ENCODE data around the gene SLC5A10.
A peak's percentile ranks its signal among the peaks of the same experiment; 100 is the strongest.

SLC5A10 gene

DNA sequence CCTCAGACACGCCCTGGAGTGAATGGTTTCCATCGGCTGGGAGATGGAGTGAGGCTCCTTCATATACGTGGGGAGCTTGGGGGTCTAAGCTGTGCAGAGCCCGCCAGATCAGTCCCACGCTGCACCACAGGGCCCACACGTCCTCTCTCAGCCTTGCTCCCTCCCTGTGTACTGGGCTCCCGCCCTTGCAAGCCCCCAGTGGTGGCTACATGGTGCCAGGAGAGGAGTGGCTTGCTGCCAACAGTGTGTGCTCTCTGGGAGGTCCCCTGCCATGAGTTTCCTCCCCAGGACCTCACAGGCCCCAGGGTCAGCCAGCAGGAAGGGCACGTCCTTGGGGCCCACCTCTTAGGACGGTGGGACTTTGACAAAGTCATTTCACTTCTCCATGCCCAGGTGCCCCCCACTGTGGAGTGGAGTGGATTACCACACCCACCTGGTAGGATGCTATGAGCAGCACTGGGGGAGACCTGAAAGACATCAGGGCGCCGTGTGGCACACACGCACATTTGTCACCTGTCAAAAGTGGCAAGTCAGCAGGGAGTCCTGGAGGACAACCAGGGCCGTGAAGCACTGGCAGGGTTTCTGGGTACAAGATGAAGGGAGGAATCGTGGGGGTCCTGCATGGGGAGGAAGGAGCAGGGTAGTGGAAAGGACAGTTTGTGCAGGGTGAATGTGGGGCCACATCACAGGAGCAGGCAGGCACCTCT is 13.7 kb downstream of the SLC5A10 start:
- 92% methylated on average over 14 of the region's 14 CpGs for WGBS
- Histone ChIP-seq H3K27ac (ENCODE audit: low read depth, low read length) (no peak overlapping the region), H3K27me3 (ENCODE audit: insufficient read depth, low read length) (no peaks in the 10 kb centered on the region), H3K4me3 (ENCODE audit: low read length) (no peak overlapping the region), H3K9me3 (ENCODE audit: insufficient read depth, low read depth, low read length) (no peaks in the 10 kb centered on the region), H3K36me3 (ENCODE audit: insufficient read depth, low read length) (peaks cover 10% of the 10 kb centered on the region), H3K9ac (ENCODE audit: low read depth, low read length) (no peak overlapping the region), H3K4me1 (ENCODE audit: insufficient read depth, low read length) (peaks cover 11% of the 10 kb centered on the region)

DNA sequence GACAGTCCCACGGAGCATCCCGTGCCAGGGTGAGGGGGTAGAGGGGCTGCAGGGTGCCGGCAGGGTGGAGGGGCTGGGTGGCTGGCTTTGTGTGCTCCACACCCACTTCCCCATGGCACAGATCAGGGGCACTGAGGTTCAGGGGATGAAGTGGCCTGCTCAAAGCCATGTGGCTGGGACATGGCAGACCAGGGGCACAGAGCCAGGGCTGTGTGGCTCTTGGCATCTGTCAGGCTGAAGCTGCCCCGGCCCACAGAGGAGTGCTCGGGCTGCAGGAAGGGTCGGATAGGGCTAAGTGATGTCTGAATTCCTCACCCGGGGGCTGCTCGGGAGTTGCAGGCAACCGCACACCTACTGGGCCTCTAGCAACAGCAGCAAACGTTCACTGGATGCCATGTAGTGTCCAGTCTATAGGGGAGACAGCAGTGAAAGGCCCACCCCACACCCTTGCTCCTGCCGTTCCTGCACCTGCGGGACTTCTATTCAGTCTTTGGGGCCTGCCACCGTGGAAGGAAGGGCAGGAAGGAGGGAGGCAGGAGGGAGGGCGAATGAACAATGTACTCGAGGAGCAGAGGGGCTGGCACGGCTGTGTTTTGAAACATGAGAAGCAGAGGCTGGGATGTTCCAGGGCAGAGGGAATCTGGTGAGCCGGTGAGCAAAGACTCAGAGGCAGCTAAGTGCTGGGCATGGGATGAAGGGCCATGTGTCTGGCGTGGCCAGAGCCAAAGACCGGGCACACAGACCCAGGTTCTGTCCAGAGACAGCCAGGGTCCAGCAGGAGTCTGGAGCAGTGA is 15.1 kb downstream of the SLC5A10 start:
- Histone ChIP-seq H3K4me1 (ENCODE audit: insufficient read depth, low read length) (peaks cover 11% of the 10 kb centered on the region), H3K9ac (ENCODE audit: low read depth, low read length) (peak overlapping the region; percentile 7; the same call in 1 of the 2 replicates)

DNA sequence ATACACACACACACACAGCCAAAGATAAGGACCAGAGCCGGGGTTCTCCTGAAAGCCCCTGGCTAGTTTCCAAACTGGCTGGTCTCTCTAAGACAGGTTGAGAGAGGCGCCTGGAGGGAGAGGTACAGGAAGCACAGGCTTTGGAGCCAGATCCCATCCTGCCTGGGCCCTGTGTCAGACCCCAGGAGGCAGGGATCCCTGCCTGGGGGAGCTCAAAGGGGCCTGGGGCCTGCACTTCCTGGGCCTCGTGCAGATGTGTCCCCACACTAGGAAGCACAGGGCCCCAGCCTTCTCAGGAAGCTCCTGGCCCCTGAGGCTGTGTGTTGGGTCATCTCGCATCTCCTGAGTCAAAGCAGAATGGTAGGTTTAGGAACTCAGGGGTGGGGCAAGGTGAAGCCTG is 16.0 kb downstream of the SLC5A10 start:
- H3K27me3 ChIP-seq (ENCODE audit: insufficient read depth, low read length): no peaks in the 10 kb centered on the region
- no peak overlapping the region for H3K4me3 ChIP-seq (ENCODE audit: low read length)
- WGBS: 73% methylated on average over 4 of the region's 4 CpGs
- H3K27ac ChIP-seq (ENCODE audit: low read depth, low read length): no peak overlapping the region; the same call in 1 of the 2 replicates
- no peak overlapping the region for H3K9ac ChIP-seq (ENCODE audit: low read depth, low read length)
- no peaks in the 10 kb centered on the region for H3K9me3 ChIP-seq (ENCODE audit: insufficient read depth, low read depth, low read length)
- H3K4me1 ChIP-seq (ENCODE audit: insufficient read depth, low read length): peaks cover 11% of the 10 kb centered on the region
- H3K36me3 ChIP-seq (ENCODE audit: insufficient read depth, low read length): peaks cover 28% of the 10 kb centered on the region

More for the DNA sequence above, 15.1 kb downstream of the SLC5A10 start:
- no peaks in the 10 kb centered on the region for H3K9me3 ChIP-seq (ENCODE audit: insufficient read depth, low read depth, low read length)
- WGBS: 73% methylated on average over 19 of the region's 19 CpGs
- no peak overlapping the region for H3K4me3 ChIP-seq (ENCODE audit: low read length)
- H3K27me3 ChIP-seq (ENCODE audit: insufficient read depth, low read length): no peaks in the 10 kb centered on the region
- no peak overlapping the region for H3K27ac ChIP-seq (ENCODE audit: low read depth, low read length)
- H3K36me3 ChIP-seq (ENCODE audit: insufficient read depth, low read length): peaks cover 23% of the 10 kb centered on the region

DNA sequence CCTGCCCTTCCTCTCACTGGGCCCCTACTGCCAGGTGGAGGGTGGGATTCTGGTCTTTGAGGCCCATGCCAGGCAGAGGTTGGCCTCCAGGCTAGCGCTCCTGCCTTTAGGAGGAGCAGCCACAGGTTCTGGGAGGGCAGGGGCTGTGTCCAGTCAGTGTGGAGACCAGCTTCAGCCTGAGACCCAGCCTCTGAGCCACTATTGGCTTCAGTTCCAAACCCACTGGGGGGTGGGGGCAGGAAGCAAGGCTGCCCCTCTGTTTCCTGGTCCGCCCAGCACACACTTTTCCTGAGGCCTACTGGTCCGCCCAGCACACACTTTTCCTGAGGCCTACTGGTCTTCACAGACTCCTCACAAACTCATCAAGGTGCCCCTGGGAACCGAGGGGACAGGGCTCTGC is 16.4 kb downstream of the SLC5A10 start:
- H3K4me1 ChIP-seq (ENCODE audit: insufficient read depth, low read length): peaks cover 11% of the 10 kb centered on the region

DNA sequence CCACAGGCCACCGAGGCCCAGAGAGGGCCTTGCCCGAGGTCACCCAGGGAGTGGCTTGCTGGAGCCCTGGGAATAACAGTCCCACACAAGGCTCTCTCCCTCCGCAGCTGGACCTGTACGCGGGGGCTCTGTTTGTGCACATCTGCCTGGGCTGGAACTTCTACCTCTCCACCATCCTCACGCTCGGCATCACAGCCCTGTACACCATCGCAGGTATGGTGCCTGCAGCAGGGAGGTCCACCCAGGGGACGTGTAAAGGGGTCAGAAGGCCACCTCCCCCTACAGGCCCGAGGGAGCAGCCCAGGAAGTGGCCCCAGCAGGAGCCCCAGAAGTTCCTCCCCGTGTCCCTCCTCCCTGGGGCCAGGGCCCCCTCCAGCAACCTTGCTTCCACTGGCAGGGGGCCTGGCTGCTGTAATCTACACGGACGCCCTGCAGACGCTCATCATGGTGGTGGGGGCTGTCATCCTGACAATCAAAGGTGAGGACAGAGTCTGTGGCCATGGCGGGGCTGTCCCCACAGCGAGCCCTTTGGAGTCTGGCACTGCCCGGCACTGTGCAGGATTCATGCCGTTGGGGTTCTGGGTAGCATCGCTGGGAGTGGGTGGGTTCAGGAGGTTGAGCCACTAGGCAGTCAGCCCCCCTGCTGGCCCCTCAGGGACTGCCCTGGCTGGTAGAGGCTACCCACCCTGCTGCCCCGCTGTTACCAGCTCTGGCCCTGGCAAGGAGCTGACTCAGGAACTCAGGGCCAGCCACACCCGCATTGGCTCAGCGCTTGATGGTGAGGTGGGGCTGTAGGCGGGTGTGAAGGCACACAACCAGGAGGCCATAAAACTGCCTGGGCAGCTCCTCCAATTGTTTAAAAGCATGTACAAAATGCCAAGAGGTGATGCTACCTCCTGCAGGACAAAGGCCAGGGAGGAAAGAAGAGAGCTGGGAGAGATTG is 17.3 kb downstream of the SLC5A10 start:
- 85% methylated on average over 22 of the region's 23 CpGs for WGBS
- peaks cover 36% of the 10 kb centered on the region for H3K36me3 ChIP-seq (ENCODE audit: insufficient read depth, low read length)
- H3K4me3 ChIP-seq (ENCODE audit: low read length): no peak overlapping the region
- H3K4me1 ChIP-seq (ENCODE audit: insufficient read depth, low read length): peaks cover 11% of the 10 kb centered on the region
- H3K27ac ChIP-seq (ENCODE audit: low read depth, low read length): peak overlapping the region; percentile 28; the same call in 1 of the 2 replicates
- no peaks in the 10 kb centered on the region for H3K27me3 ChIP-seq (ENCODE audit: insufficient read depth, low read length)
- peak overlapping the region; percentile 34; the same call in 1 of the 2 replicates for H3K9ac ChIP-seq (ENCODE audit: low read depth, low read length)
- H3K9me3 ChIP-seq (ENCODE audit: insufficient read depth, low read depth, low read length): no peaks in the 10 kb centered on the region

More for the DNA sequence above, 16.4 kb downstream of the SLC5A10 start:
- no peaks in the 10 kb centered on the region for H3K27me3 ChIP-seq (ENCODE audit: insufficient read depth, low read length)
- H3K36me3 ChIP-seq (ENCODE audit: insufficient read depth, low read length): peaks cover 32% of the 10 kb centered on the region
- H3K27ac ChIP-seq (ENCODE audit: low read depth, low read length): peak overlapping the region; percentile 28
- 90% methylated on average over 4 of the region's 4 CpGs for WGBS
- H3K4me3 ChIP-seq (ENCODE audit: low read length): no peak overlapping the region
- no peaks in the 10 kb centered on the region for H3K9me3 ChIP-seq (ENCODE audit: insufficient read depth, low read depth, low read length)
- H3K9ac ChIP-seq (ENCODE audit: low read depth, low read length): peak overlapping the region; percentile 34; the same call in 1 of the 2 replicates

DNA sequence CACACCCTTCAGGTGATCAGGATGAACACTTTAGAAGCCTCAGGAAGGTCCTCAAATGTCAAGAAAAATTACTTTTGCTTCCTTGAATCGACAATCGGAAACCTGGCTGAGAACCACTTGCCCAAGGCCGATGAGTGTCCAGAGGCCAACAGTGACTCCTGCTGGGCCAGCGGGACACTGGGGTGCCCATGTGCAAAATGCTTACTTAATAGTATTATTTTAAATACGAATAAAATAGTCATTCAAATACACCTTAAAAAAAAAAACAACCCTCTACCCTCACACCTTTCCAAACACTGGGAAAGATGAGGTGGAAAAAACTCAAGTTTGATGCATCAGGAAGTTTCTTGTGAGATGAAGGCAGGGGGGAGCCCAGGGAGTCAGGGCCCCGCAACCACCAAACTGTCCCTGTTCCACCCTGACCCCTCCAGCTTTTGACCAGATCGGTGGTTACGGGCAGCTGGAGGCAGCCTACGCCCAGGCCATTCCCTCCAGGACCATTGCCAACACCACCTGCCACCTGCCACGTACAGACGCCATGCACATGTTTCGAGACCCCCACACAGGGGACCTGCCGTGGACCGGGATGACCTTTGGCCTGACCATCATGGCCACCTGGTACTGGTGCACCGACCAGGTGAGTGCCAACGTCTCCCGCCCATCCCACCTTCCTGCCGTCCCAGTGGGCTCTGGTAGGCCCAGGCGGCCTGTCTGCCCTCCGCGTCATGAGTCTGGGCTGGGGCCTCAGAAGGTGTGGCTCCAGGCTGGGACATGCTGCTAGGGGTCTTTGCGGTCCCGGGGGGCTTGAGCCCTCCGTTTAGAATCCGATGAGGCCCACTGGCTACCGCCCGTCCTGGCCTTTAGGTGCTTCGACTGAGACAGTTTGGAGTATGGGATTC is 18.9 kb downstream of the SLC5A10 start:
- H3K4me1 ChIP-seq (ENCODE audit: insufficient read depth, low read length): peaks cover 11% of the 10 kb centered on the region
- no peaks in the 10 kb centered on the region for H3K27me3 ChIP-seq (ENCODE audit: insufficient read depth, low read length)
- peaks cover 45% of the 10 kb centered on the region for H3K36me3 ChIP-seq (ENCODE audit: insufficient read depth, low read length)
- H3K27ac ChIP-seq (ENCODE audit: low read depth, low read length): no peak overlapping the region
- no peak overlapping the region for H3K9ac ChIP-seq (ENCODE audit: low read depth, low read length)
- 94% methylated on average over 27 of the region's 28 CpGs for WGBS
- H3K9me3 ChIP-seq (ENCODE audit: insufficient read depth, low read depth, low read length): no peaks in the 10 kb centered on the region
- H3K4me3 ChIP-seq (ENCODE audit: low read length): no peak overlapping the region

DNA sequence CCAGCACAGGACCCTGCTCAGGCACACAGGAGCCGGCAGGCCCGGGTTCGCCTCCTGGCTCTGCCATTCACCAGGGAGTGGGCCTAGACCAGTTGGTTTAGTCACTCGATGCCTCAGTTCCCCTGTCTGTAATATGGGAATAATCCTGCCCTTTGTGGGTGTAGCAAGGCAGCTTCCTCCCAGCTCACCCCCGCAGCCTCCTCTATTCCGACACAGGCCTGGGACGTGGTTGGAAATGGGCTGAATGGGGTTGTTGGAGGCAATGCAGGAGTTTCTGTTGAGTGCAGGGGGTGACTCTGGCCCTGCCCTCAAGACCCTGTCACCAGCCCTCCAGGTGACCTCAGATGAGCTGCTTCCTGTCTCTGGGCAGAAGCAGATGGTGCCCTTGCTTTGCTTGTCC is 19.8 kb downstream of the SLC5A10 start:
- WGBS: 98% methylated on average over 7 of the region's 7 CpGs
- Histone ChIP-seq H3K9me3 (ENCODE audit: insufficient read depth, low read depth, low read length) (no peaks in the 10 kb centered on the region), H3K27ac (ENCODE audit: low read depth, low read length) (no peak overlapping the region), H3K4me3 (ENCODE audit: low read length) (no peak overlapping the region), H3K27me3 (ENCODE audit: insufficient read depth, low read length) (no peaks in the 10 kb centered on the region), H3K9ac (ENCODE audit: low read depth, low read length) (no peak overlapping the region), H3K4me1 (ENCODE audit: insufficient read depth, low read length) (peaks cover 11% of the 10 kb centered on the region), H3K36me3 (ENCODE audit: insufficient read depth, low read length) (peaks cover 53% of the 10 kb centered on the region)

DNA sequence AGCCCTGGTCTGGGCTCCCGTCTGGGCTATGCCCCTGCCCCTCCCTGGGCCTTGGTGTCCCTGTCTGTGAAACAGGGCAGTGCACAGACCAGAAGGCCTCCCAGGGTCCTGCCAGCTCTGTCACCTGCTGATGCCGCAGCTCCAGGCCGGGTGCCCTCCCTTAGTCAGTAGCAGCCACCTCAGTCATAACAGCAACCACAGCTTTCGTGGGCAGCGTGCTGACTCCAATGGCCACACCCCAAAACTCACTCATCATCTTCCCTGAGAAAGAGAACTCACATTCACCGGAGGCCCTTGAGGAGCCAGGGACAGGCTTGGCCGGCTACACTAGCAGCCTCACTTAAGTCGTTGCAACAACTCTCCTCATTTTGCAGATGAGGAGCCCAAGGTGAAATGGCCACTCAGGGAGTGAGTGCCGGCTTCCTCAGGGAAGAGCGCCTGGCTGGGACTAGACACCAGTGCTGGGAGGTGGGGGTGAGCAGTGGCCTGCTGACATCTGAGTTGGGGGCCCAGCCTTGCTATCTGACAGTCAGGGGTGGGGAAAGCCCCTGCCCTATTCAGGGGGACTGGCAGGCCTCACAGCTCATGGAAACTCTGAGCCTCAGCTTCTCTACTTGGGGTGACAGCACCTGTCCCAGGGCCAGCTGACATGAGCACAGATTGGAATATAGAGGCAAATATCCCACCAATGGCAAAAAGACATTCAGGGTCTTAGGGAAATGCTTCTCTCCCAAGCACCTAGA is 22.6 kb downstream of the SLC5A10 start:
- H3K36me3 ChIP-seq (ENCODE audit: insufficient read depth, low read length): peaks cover 81% of the 10 kb centered on the region
- WGBS: 93% methylated on average over 10 of the region's 10 CpGs
- H3K9me3 ChIP-seq (ENCODE audit: insufficient read depth, low read depth, low read length): no peaks in the 10 kb centered on the region
- H3K9ac ChIP-seq (ENCODE audit: low read depth, low read length): no peak overlapping the region
- no peak overlapping the region for H3K27ac ChIP-seq (ENCODE audit: low read depth, low read length)
- H3K4me3 ChIP-seq (ENCODE audit: low read length): no peak overlapping the region
- no peaks in the 10 kb centered on the region for H3K4me1 ChIP-seq (ENCODE audit: insufficient read depth, low read length)
- H3K27me3 ChIP-seq (ENCODE audit: insufficient read depth, low read length): no peaks in the 10 kb centered on the region

DNA sequence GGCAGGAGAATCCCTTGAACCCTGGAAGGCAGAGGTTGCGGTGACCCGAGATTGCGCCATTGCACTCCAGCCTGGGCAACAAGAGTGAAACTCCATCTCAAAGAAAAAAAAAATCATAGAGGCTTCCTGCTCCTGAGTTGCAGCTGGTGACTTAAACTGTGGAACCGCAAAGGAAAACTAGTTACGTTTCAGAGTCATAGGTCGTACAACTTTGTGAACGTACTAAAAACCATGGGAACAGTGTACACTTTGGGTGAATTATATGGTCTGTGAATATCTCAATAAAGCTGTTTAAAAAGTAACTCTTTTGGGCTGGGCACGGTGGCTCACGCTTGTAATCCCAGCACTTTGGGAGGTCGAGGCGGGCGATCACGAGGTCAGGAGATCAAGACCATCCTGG is 23.6 kb downstream of the SLC5A10 start:
- no peak overlapping the region for H3K9ac ChIP-seq (ENCODE audit: low read depth, low read length)
- H3K36me3 ChIP-seq (ENCODE audit: insufficient read depth, low read length): peaks cover 76% of the 10 kb centered on the region
- H3K9me3 ChIP-seq (ENCODE audit: insufficient read depth, low read depth, low read length): no peaks in the 10 kb centered on the region
- no peak overlapping the region for H3K27ac ChIP-seq (ENCODE audit: low read depth, low read length)
- no peaks in the 10 kb centered on the region for H3K27me3 ChIP-seq (ENCODE audit: insufficient read depth, low read length)
- no peaks in the 10 kb centered on the region for H3K4me1 ChIP-seq (ENCODE audit: insufficient read depth, low read length)
- 96% methylated on average over 13 of the region's 13 CpGs for WGBS
- H3K4me3 ChIP-seq (ENCODE audit: low read length): no peak overlapping the region

All from HUES64 (cell line).